Neural cell (in vitro differentiated cells): Measurements from ENCODE around the gene C21orf58. TPM values are rescaled to one million over a fixed set of nuclear protein-coding genes. Genes with fewer than 3 reads are reported as not detected.

Experiments used
- H2AFZ ChIP-seq: fragments of 200-600, 300-800 bp; sonication (generic), shearing (Covaris generic); 2 replicates; pipeline ENCODE4 v1.6.0; 2014; ENCODE audit warnings: low read depth, mild to moderate bottlenecking, antibody characterized with exemption, low read length, moderate library complexity
- H3F3A ChIP-seq: fragments of 200-600 bp; shearing (Covaris generic); 2 replicates; pipeline ENCODE4 v1.6.1; 2016; ENCODE audit warnings: mild to moderate bottlenecking, moderate library complexity, mixed read lengths, antibody characterized with exemption, low read length; ENCODE audit not compliant: insufficient read depth, poor library complexity, severe bottlenecking
- H3K27ac ChIP-seq: fragments of 200-600, 300-800 bp; sonication (generic), shearing (Covaris generic); 2 replicates; pipeline ENCODE4 v1.5.1; 2014; ENCODE audit warnings: mild to moderate bottlenecking, low read length, moderate library complexity
- H3K27me3 ChIP-seq: fragments of 300-800, 200-600 bp; sonication (generic), shearing (Covaris generic); 2 replicates; pipeline ENCODE4 v1.6.0; 2014; ENCODE audit warnings: mild to moderate bottlenecking, low read depth, low read length, moderate library complexity; ENCODE audit not compliant: insufficient read depth
- H3K36me3 ChIP-seq: fragments of 300-800, 200-600 bp; sonication (generic), shearing (Covaris generic); 2 replicates; pipeline ENCODE4 v1.5.1; 2014; ENCODE audit warnings: mild to moderate bottlenecking, antibody characterized with exemption, low read length, moderate library complexity; ENCODE audit not compliant: insufficient read depth
- H3K4me2 ChIP-seq: fragments of 300-800, 200-600 bp; sonication (generic), shearing (Covaris generic); 2 replicates; pipeline ENCODE4 v1.6.0; 2014; ENCODE audit warnings: mild to moderate bottlenecking, low read length
- H3K4me3 ChIP-seq: fragments of 300-800, 200-600 bp; sonication (generic), shearing (Covaris generic); 2 replicates; pipeline ENCODE4 v1.5.1; 2014; ENCODE audit warnings: mild to moderate bottlenecking, low read length, moderate library complexity
- H3K79me2 ChIP-seq: fragments of 200-600 bp; shearing (Covaris generic); replicated peaks from 2 replicates; pipeline ENCODE4 v1.6.0; 2014; ENCODE audit warnings: mild to moderate bottlenecking, low read length, moderate library complexity; ENCODE audit not compliant: insufficient read depth
- H3K9ac ChIP-seq: fragments of 300-800, 200-600 bp; sonication (generic), shearing (Covaris generic); 2 replicates; pipeline ENCODE4 v1.6.1; 2016; ENCODE audit warnings: mild to moderate bottlenecking, low read length, mixed read lengths
- H3K9me2 ChIP-seq: fragments of 200-600 bp; shearing (Covaris generic); 2 replicates; pipeline ENCODE4 v1.6.1; 2016; ENCODE audit warnings: mild to moderate bottlenecking, low read length, mixed read lengths; ENCODE audit not compliant: insufficient read depth
- H3K9me3 ChIP-seq: fragments of 200-600, 300-800 bp; sonication (generic), shearing (Covaris generic); 2 replicates; pipeline ENCODE4 v1.6.1; 2016; ENCODE audit warnings: mild to moderate bottlenecking, mixed run types, low read length, moderate library complexity, mixed read lengths
- H4K20me1 ChIP-seq: fragments of 200-600 bp; shearing (Covaris generic); 2 replicates; pipeline ENCODE4 v1.6.1; 2016; ENCODE audit warnings: mild to moderate bottlenecking, mixed run types; ENCODE audit not compliant: insufficient read depth
- CTCF ChIP-seq: fragments of 450-650 bp; IDR thresholded peaks from 2 replicates; pipeline ENCODE4 v1.5.1; 2014; ENCODE audit warnings: antibody characterized with exemption, mild to moderate bottlenecking, moderate library complexity; ENCODE audit not compliant: poor library complexity, severe bottlenecking
- EP300 ChIP-seq: fragments of 450-650 bp; conservative IDR thresholded peaks from 2 replicates; pipeline ENCODE4 v1.6.1; 2014; ENCODE audit warnings: antibody characterized with exemption, mild to moderate bottlenecking, moderate library complexity; ENCODE audit not compliant: poor library complexity, severe bottlenecking
- EZH2 ChIP-seq: fragments of 200-600, 300-800 bp; shearing (Covaris generic), sonication (generic); IDR thresholded peaks from 2 replicates; pipeline ENCODE4 v1.6.1; 2014; ENCODE audit warnings: antibody characterized with exemption, low read length, borderline replicate concordance, mild to moderate bottlenecking; ENCODE audit not compliant: insufficient read depth, poor library complexity, severe bottlenecking
- MXI1 ChIP-seq: fragments of 450-650 bp; conservative IDR thresholded peaks from 2 replicates; pipeline ENCODE4 v1.6.1; 2014; ENCODE audit warnings: antibody characterized with exemption, mild to moderate bottlenecking; ENCODE audit not compliant: poor library complexity, severe bottlenecking
- POLR2AphosphoS5 ChIP-seq: IDR thresholded peaks from 2 replicates; pipeline ENCODE4 v1.6.1; 2012
- RAD21 ChIP-seq: fragments of 450-650 bp; conservative IDR thresholded peaks from 2 replicates; pipeline ENCODE4 v1.6.1; 2014; ENCODE audit warnings: antibody characterized with exemption, mild to moderate bottlenecking, moderate library complexity
- REST ChIP-seq: IDR thresholded peaks from 2 replicates; pipeline ENCODE4 v1.6.1; 2012; ENCODE audit warnings: borderline replicate concordance
- SMC3 ChIP-seq: fragments of 450-650 bp; conservative IDR thresholded peaks from 2 replicates; pipeline ENCODE4 v1.6.1; 2014; ENCODE audit warnings: antibody characterized with exemption, mild to moderate bottlenecking, moderate library complexity; ENCODE audit not compliant: poor library complexity
- TAF1 ChIP-seq: IDR thresholded peaks from 2 replicates; pipeline ENCODE4 v1.6.1; 2012; ENCODE audit warnings: low read depth
- polyA plus RNA-seq: library from polyadenylated mRNA; depleted of rRNA; stranded (reverse); fragments of >200 nt; gene quantifications from 2 replicates; pipeline ENCODE4 v1.2.3, GENCODE V29; 2014

Gene C21orf58
- polyA plus RNA-seq, 1 donor from 2014 or later = 3.0 TPM

DNA sequence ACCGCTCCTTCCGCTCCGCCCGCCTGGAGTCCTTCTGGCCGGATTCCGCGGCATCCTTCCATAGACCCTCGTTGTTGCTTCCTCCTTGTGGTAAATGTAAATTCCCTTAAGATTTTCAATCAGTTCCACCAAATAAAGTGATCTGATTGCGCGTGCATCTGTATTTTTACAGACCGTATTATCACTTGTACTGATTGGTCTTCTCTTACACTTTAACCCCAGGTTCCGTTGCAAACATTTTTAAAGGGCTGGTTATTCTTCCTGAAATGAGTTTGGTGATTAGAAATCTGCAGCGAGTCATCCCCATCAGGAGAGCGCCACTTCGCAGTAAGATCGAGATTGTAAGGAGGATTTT is 37.0 kb downstream of the C21orf58 start:
- H2AFZ ChIP-seq = peak overlapping the region; percentile 83
- peaks cover 35% of the 10 kb centered on the region for H3K79me2 ChIP-seq
- H3K9me3 ChIP-seq = no peaks in the 10 kb centered on the region
- H3K9me2 ChIP-seq = no peaks in the 10 kb centered on the region
- peak overlapping the region; percentile 61 for H3K4me2 ChIP-seq
- peak overlapping the region; percentile 89 for H3K4me3 ChIP-seq
- H3K27ac ChIP-seq = peak overlapping the region; percentile 94
- peak overlapping the region; percentile 86 for H3K9ac ChIP-seq
- TF ChIP-seq MXI1 (no peak), SMC3 (no peak), POLR2AphosphoS5 (no peak), CTCF (no peak), RAD21 (no peak), REST (no peak), TAF1 (no peak), EZH2 (no peak), EP300 (no peak)
- no peaks in the 10 kb centered on the region for H4K20me1 ChIP-seq
- peaks cover 9% of the 10 kb centered on the region for H3K36me3 ChIP-seq
- no peaks in the 10 kb centered on the region for H3F3A ChIP-seq
- no peaks in the 10 kb centered on the region for H3K27me3 ChIP-seq

DNA sequence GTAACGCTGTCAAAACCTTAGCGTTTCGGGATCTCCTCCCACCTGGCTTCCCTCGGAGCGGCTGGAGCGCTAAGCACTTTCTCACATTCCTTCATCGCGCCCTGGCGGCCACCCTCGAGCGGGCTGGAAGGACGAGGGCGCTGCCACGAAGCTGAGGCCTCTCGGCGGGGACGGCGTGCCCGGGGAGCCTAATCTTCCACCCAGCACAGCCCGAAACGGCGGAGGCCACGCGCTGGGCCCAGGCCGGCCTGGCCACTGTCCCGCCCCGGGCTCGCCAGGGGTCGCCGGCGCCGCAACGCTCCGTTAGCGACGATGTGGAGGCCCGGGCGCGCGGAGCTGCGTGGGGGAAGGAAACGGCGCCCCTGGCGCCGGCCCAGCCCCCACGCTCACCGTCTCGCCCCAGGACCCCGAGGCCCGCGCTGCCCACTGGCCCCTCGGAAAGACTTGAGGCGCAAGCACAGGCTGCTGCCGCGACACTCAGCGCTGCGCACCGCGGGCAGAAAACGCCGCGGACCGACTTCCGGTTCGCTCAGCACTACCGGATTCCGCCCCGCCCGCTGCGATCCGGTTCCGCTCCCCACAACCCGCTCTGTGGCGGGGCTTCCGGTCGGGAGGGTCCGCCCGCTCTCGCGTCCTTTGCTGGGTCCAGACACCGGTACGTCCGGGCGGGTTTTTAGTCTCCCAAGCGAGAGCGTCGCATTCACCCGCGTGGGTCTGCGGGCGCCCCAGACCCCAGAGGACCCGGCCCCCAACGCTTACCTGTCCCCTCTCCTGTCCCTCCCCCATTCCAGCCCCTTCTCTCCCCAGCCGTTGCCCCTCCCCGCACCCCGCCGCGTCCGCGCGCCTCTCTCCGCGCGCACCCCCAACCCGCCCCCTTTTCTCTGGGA is 37.7 kb downstream of the C21orf58 start, which contains the start of gene YBEY:
Gene YBEY, plus strand, starts transcription at position 582 of the 887 bp plus-strand sequence. CDS start 572 bp downstream, outside the sequence.
- Histone ChIP-seq H3F3A (no peaks in the 10 kb centered on the region), H2AFZ (peak within 1 kb of the TSS; percentile 83), H3K4me2 (peak within 1 kb of the TSS; percentile 83), H4K20me1 (no peaks in the 10 kb centered on the region), H3K79me2 (peaks cover 39% of the 10 kb centered on the region), H3K4me3 (peak within 1 kb of the TSS; percentile 89), H3K27me3 (no peaks in the 10 kb centered on the region), H3K9me2 (no peaks in the 10 kb centered on the region), H3K9me3 (no peaks in the 10 kb centered on the region), H3K36me3 (peaks cover 9% of the 10 kb centered on the region), H3K9ac (peak within 1 kb of the TSS; percentile 86), H3K27ac (peak within 1 kb of the TSS; percentile 94)
- TF ChIP-seq EP300 (peak; percentile 44), SMC3 (peak; percentile 51), CTCF (peak; percentile 64), MXI1 (peak; percentile 87), POLR2AphosphoS5 (peak; percentile 85), EZH2 (no peak), RAD21 (peak; percentile 51), TAF1 (no peak), REST (peak; percentile 56)
